ENCODE results near the gene QSER1.
"Not testable (repeated sequence)": the region's sequence is repeated elsewhere in the genome, so short reads cannot be mapped to it uniquely, and the experiment has no call there.

The QSER1 gene

GRCh38 chr11:32937283-32937682 lies 44.7 kb downstream of the QSER1 start:
- not testable (repeated sequence) for DNase-seq

- no peak for DNase-seq
These were observed 46.4 kb downstream of the QSER1 start for GRCh38 chr11:32939046-32939445.

- DNase-seq = no peak
These were observed 47.3 kb downstream of the QSER1 start for GRCh38 chr11:32939866-32940265.

- no peak for DNase-seq
These were observed 48.3 kb downstream of the QSER1 start for GRCh38 chr11:32940865-32941264.

GRCh38 chr11:32947978-32948377 lies 55.4 kb downstream of the QSER1 start:
- DNase-seq = no peak

- DNase-seq = no peak
These were observed 57.1 kb downstream of the QSER1 start for GRCh38 chr11:32949739-32950138.

GRCh38 chr11:32952421-32952820 lies 59.8 kb downstream of the QSER1 start:
- no peak for DNase-seq

GRCh38 chr11:32953700-32954099 lies 61.1 kb downstream of the QSER1 start:
- DNase-seq = no peak

- DNase-seq = peak; percentile 30
These were observed 68.0 kb downstream of the QSER1 start for GRCh38 chr11:32960553-32961164.

GRCh38 chr11:32962016-32962415 lies 69.4 kb downstream of the QSER1 start:
- no peak for DNase-seq

GRCh38 chr11:32963721-32964120 lies 71.1 kb downstream of the QSER1 start:
- no peak for DNase-seq

- no peak for DNase-seq
These were observed 75.9 kb downstream of the QSER1 start for GRCh38 chr11:32968541-32968940.

- DNase-seq = not testable (repeated sequence)
These were observed 79.6 kb downstream of the QSER1 start for GRCh38 chr11:32972233-32972632.

GRCh38 chr11:32972781-32973180 lies 80.2 kb downstream of the QSER1 start:
- no peak for DNase-seq

GRCh38 chr11:32982626-32983025 lies 90.0 kb downstream of the QSER1 start:
- no peak for DNase-seq

GRCh38 chr11:32983506-32983905 lies 90.9 kb downstream of the QSER1 start:
- no peak for DNase-seq

- no peak for DNase-seq
These were observed 93.0 kb downstream of the QSER1 start for GRCh38 chr11:32985600-32985999.

GRCh38 chr11:32987851-32988250 lies 95.2 kb downstream of the QSER1 start:
- no peak for DNase-seq

- no peak for DNase-seq
These were observed 97.9 kb downstream of the QSER1 start for GRCh38 chr11:32990481-32990880.

GRCh38 chr11:32991427-32991826 lies 98.8 kb downstream of the QSER1 start:
- DNase-seq = no peak

- DNase-seq = no peak
These were observed 99.3 kb downstream of the QSER1 start for GRCh38 chr11:32991898-32992297.

GRCh38 chr11:33000181-33000580 lies 107.6 kb downstream of the QSER1 start:
- DNase-seq = no peak

GRCh38 chr11:33001281-33001680 lies 108.7 kb downstream of the QSER1 start:
- DNase-seq = no peak

GRCh38 chr11:33001751-33002542 lies 109.3 kb downstream of the QSER1 start:
- no peak for DNase-seq

GRCh38 chr11:33005175-33005574 lies 112.6 kb downstream of the QSER1 start:
- DNase-seq = no peak
